Lung (tissue), 12 donors: ENCODE data around the gene FBXW2. TPM values are rescaled to one million over a fixed set of nuclear protein-coding genes. Genes with fewer than 3 reads are reported as not detected.

Experiments
- ATAC-seq: fragments of 200-7000 bp; cut with Tn5 transposase; one replicate; pipeline ENCODE4 v1.9.1; 2020; ENCODE audit warnings: moderate number of reproducible peaks; ENCODE audit not compliant: insufficient read depth, low FRiP score
- DNase-seq, 3 donors: peaks; one replicate each; pipeline ENCODE4 v3.0.0-alpha.2; 2013 to 2017
- H3K27ac ChIP-seq, 2 donors: one replicate each; pipeline ENCODE4 v1.5.1; 2013; ENCODE audit warnings: mild to moderate bottlenecking in 2 of 2, moderate library complexity in 2 of 2, control low read depth in 1 of 2, inconsistent platforms in 1 of 2, low read depth in 1 of 2, low read length in 1 of 2
- H3K27me3 ChIP-seq, 3 donors: one replicate each; pipeline ENCODE4 v1.5.1; 2013; ENCODE audit warnings: low read length in 2 of 3; ENCODE audit not compliant: control insufficient read depth in 3 of 3, insufficient read depth in 3 of 3
- H3K36me3 ChIP-seq, 4 donors: one replicate each; pipeline ENCODE4 v1.5.1; 2013; ENCODE audit warnings: low read length in 4 of 4, mild to moderate bottlenecking in 1 of 4, moderate library complexity in 1 of 4; ENCODE audit not compliant: control insufficient read depth in 4 of 4, insufficient read depth in 4 of 4
- H3K4me1 ChIP-seq, 5 donors: one replicate each; pipeline ENCODE4 v1.5.1; 2013; ENCODE audit warnings: low read length in 5 of 5, mild to moderate bottlenecking in 2 of 5, moderate library complexity in 1 of 5; ENCODE audit not compliant: control insufficient read depth in 5 of 5, insufficient read depth in 5 of 5
- H3K4me3 ChIP-seq: one replicate; pipeline ENCODE4 v1.5.1; 2013; ENCODE audit warnings: mild to moderate bottlenecking, control low read depth, moderate library complexity
- H3K9ac ChIP-seq, 2 donors: one replicate each; pipeline ENCODE4 v1.5.1; 2013; ENCODE audit warnings: low read length in 2 of 2, control low read depth in 1 of 2; ENCODE audit not compliant: insufficient read depth in 1 of 2
- H3K9me3 ChIP-seq, 4 donors: one replicate each; pipeline ENCODE4 v1.5.1; 2013; ENCODE audit warnings: low read length in 3 of 4, mild to moderate bottlenecking in 1 of 4, moderate library complexity in 1 of 4; ENCODE audit not compliant: control insufficient read depth in 4 of 4, insufficient read depth in 3 of 4
- WGBS, 2 donors: extraction: QIAGEN DNeasy Blood & Tissue Kit; methylation state at CpG; one replicate each; pipeline ENCODE4 v1.1.7; 2013; 5-methylcytosine and 5-hydroxymethylcytosine counted together
- polyA plus RNA-seq, 2 donors: library from polyadenylated mRNA; stranded (reverse); fragments of 200-250 nt; gene quantifications; one replicate each; pipeline ENCODE4 v1.2.1, GENCODE V29; 2013
- total RNA-seq, 2 donors: library from RNA; depleted of rRNA in 1 of 2; stranded (reverse); fragments of >200 nt in 1 of 2; gene quantifications; one replicate each; pipeline ENCODE4 v1.2.1, GENCODE V29; 2014 to 2021
- TF ChIP-seq, protein P1 (sequence below): IDR thresholded peaks from 2 replicates; pipeline ENCODE4 v1.5.1; 2012; ENCODE audit warnings: mild to moderate bottlenecking; ENCODE audit errors: control extremely low read depth, extremely low read depth
- donor health status: control.
- donor health status: control.
- donor health status: Bipolar disorder and iron deficiency.
- donor health status: healthy.
- donor health status: DM: yes; HTN: yes; CAD: no.

The FBXW2 gene
- total and polyA plus RNA-seq, 4 donors = 12.9 to 86.5 (median 48.2) TPM

DNA sequence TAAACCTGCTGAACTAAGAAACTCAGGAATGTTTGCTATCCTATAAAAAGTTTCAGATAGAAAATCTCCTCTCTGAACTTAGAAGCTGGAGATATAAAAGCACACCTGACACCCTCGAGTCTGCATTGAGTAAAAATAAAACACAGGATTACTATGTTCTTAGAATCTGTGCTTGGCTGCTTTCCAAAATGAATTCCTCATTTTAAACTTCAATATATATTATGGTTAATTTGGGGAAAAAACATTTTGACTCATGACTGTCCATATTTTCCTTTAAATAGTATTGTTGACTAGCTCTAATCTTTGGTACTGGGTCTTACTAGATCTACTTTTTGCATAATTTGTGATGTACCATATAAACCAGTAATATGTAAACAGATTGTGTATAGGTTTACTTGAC lies 36.7 kb downstream of the FBXW2 start:
- H3K9ac ChIP-seq = no peak overlapping the region
- WGBS, 2 donors = 5 to 11% methylated on average over 1 of the region's 1 CpG
- no peak for ATAC-seq
- H3K36me3 ChIP-seq = peaks cover 0 to 9% (median 2%) of the 10 kb centered on the region in 4 donors
- DNase-seq = peak in 1 of 3 donors; percentile 12
- H3K4me3 ChIP-seq = no peak overlapping the region
- peaks cover 0 to 3% (median 0%) of the 10 kb centered on the region in 5 donors for H3K4me1 ChIP-seq
- TF ChIP-seq, protein P1, sequence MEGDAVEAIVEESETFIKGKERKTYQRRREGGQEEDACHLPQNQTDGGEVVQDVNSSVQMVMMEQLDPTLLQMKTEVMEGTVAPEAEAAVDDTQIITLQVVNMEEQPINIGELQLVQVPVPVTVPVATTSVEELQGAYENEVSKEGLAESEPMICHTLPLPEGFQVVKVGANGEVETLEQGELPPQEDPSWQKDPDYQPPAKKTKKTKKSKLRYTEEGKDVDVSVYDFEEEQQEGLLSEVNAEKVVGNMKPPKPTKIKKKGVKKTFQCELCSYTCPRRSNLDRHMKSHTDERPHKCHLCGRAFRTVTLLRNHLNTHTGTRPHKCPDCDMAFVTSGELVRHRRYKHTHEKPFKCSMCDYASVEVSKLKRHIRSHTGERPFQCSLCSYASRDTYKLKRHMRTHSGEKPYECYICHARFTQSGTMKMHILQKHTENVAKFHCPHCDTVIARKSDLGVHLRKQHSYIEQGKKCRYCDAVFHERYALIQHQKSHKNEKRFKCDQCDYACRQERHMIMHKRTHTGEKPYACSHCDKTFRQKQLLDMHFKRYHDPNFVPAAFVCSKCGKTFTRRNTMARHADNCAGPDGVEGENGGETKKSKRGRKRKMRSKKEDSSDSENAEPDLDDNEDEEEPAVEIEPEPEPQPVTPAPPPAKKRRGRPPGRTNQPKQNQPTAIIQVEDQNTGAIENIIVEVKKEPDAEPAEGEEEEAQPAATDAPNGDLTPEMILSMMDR = no peak
- H3K9me3 ChIP-seq = no peaks in the 10 kb centered on the region
- no peaks in the 10 kb centered on the region for H3K27me3 ChIP-seq
- no peak overlapping the region for H3K27ac ChIP-seq

DNA sequence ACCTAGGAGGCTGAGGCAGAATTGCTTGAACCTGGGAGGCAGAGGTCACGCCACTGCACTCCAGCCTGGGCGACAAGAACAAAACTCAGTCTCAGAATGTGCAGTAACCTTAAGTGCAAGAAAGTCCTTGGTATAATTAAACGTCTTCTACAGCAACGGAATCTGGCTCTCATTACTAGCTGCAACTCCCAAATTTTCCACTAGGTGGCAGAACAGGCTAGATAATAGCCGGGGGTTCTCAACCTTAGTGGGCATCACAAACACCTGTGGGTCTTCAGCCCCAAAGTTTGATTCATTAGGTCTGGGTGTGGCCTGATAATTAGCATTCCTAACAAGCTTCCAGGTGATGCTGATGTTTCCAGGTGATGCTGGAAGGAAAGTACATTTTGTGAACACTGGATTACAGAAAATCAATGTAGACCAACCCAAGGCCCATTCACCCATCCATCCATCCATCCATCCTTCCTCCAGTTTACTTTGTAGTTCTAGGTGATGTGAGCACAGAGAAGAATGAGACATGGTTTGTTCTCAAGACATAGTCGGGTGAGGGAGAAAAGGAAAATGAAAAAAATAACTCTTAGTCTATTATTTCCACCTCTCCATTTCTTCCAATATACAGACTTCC lies 37.3 kb downstream of the FBXW2 start:
- DNase-seq (peak; percentile 57 to 67 (median 65)), ATAC-seq (peak; percentile 62)
- H3K9ac ChIP-seq = no peak overlapping the region
- 16 to 19% methylated on average over 6 of the region's 6 CpGs for WGBS, 2 donors
- H3K36me3 ChIP-seq = peaks cover 0 to 5% (median 2%) of the 10 kb centered on the region in 4 donors
- H3K27me3 ChIP-seq = no peaks in the 10 kb centered on the region
- no peaks in the 10 kb centered on the region for H3K9me3 ChIP-seq
- H3K4me3 ChIP-seq = no peak overlapping the region
- H3K4me1 ChIP-seq = peaks cover 0 to 3% (median 0%) of the 10 kb centered on the region in 5 donors
- no peak overlapping the region for H3K27ac ChIP-seq
- TF ChIP-seq, protein P1 = peak; percentile 90

DNA sequence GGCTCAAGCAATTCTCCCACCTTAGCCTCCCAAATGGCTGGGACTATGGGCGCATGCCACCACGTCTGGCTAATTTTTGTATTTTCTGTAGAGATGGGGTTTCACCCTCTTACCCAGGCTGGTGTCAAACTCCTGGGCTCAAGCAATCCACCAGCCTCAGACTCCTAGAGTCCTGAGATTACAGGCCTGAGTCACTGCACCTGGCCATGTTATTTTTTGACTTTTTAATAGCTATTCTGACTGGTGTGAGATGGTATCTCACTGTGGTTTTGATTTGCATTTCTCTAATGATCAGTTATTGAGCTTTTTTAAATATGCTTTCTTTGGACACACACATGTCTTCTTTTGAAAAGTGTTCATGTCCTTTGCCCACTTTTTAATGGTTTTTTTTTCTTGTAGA lies 38.2 kb downstream of the FBXW2 start:
- 99 to 100% methylated on average over 2 of the region's 2 CpGs for WGBS, 2 donors
- ATAC-seq (no peak), DNase-seq (no peak)
- Histone ChIP-seq H3K4me1 (peaks cover 0 to 3% (median 0%) of the 10 kb centered on the region in 5 donors), H3K4me3 (no peak overlapping the region), H3K9ac (no peak overlapping the region), H3K9me3 (no peaks in the 10 kb centered on the region), H3K27ac (no peak overlapping the region), H3K27me3 (no peaks in the 10 kb centered on the region), H3K36me3 (peaks cover 0 to 3% (median 0%) of the 10 kb centered on the region in 4 donors)
- TF ChIP-seq, protein P1 = no peak
